ENCODE data around the gene POLRMT. TPM values are rescaled to one million over a fixed set of nuclear protein-coding genes. Genes with fewer than 3 reads are reported as not detected.

The POLRMT gene
- total and polyA plus RNA-seq, 2 donors (not counting 1 experiment from before 2014, with no cell fraction given), result 7.3 to 21.5 TPM

GRCh38 chr19:661427-662196 lies 28.3 kb upstream of the POLRMT start:
- H3K27ac ChIP-seq (ENCODE audit: insufficient read depth, low read length), result peak overlapping the region; percentile 64
- peaks cover 6% of the 10 kb centered on the region for H3K36me3 ChIP-seq (ENCODE audit: control insufficient read depth, insufficient read depth, low read length)
- no peaks in the 10 kb centered on the region for H3K27me3 ChIP-seq (ENCODE audit: control insufficient read depth, insufficient read depth, low read length)
- H3K4me3 ChIP-seq (replicated peaks in 1 of 4; ENCODE audit: control extremely low read depth in 1 of 4, insufficient read depth in 1 of 4, low read depth in 3 of 4, low read length in 4 of 4), result peak overlapping the region; percentile 45 to 80 (median 70)
- peak overlapping the region; percentile 88 for H3K4me2 ChIP-seq (ENCODE audit: extremely low read depth, insufficient read depth, low read length)
- peaks cover 4% of the 10 kb centered on the region for H3K4me1 ChIP-seq (ENCODE audit: control insufficient read depth, extremely low read depth, insufficient read depth, low read length)
- peaks cover 63% of the 10 kb centered on the region for H3K79me2 ChIP-seq (ENCODE audit: control insufficient read depth, insufficient read depth, low read length)
- peaks cover 3% of the 10 kb centered on the region for H4K20me1 ChIP-seq (ENCODE audit: control insufficient read depth, extremely low read depth, insufficient read depth, low read length)
- H2AFZ ChIP-seq (ENCODE audit: low read length), result no peak overlapping the region
- H3K9me3 ChIP-seq (ENCODE audit: control insufficient read depth, insufficient read depth, low read depth, low read length), result no peaks in the 10 kb centered on the region
- TF ChIP-seq CTCF (conservative IDR thresholded peaks at IDR 0.05 in 1 of 2, IDR thresholded peaks at IDR 0.05 in 1 of 2; ENCODE audit: low read depth in 1 of 2, low read length in 2 of 2) (no peak), EZH2 (IDR thresholded peaks at IDR 0.05; ENCODE audit: low read length, missing control alignments) (no peak)
- H3K9ac ChIP-seq (ENCODE audit: insufficient read depth, low read length), result peak overlapping the region; percentile 73
- DNase-seq (ENCODE audit: low read depth in 2 of 2), result no peak

DNA sequence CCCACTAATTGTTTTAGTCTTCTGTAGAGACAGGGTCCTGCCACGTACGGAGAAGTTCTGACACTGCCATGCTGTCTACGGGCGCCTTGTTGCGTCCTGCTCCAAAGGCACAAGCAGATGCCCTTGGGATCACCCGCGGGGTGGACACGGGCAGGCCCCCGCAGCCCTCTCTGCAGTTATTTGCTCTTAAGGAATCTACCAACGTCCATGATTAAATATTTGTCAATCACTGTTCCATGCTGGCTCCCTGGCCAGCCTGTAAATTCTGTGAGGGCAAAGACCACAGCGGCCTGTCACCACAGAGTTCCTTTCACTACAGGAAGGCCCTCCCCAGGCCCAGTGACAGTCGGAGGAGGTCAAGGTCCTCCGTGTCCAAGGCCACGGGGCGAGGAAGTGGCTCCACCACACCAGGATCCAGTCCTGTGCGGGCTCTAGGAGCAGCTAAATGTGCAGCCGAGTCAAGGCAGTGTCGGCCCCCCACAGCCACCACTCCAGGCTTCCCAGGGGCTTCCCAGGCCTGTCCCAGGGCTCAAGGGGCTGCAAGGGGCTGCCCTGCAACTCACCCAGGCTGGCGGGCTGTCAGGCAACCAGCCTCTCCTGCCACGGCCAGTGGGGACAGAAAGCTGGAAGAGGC lies 27.6 kb upstream of the POLRMT start:
- no peaks in the 10 kb centered on the region for H3K9me3 ChIP-seq (ENCODE audit: control insufficient read depth, insufficient read depth, low read depth, low read length)
- peak overlapping the region; percentile 33 for H3K9ac ChIP-seq (ENCODE audit: insufficient read depth, low read length)
- peaks cover 4% of the 10 kb centered on the region for H3K4me1 ChIP-seq (ENCODE audit: control insufficient read depth, extremely low read depth, insufficient read depth, low read length)
- peak overlapping the region; percentile 45 to 80 (median 70) for H3K4me3 ChIP-seq (replicated peaks in 1 of 4; ENCODE audit: control extremely low read depth in 1 of 4, insufficient read depth in 1 of 4, low read depth in 3 of 4, low read length in 4 of 4)
- no peaks in the 10 kb centered on the region for H3K27me3 ChIP-seq (ENCODE audit: control insufficient read depth, insufficient read depth, low read length)
- H4K20me1 ChIP-seq (ENCODE audit: control insufficient read depth, extremely low read depth, insufficient read depth, low read length), result peaks cover 3% of the 10 kb centered on the region
- H2AFZ ChIP-seq (ENCODE audit: low read length), result no peak overlapping the region
- peak overlapping the region; percentile 88 for H3K4me2 ChIP-seq (ENCODE audit: extremely low read depth, insufficient read depth, low read length)
- no peak for TF ChIP-seq EZH2 (IDR thresholded peaks at IDR 0.05; ENCODE audit: low read length, missing control alignments)
- no peak for TF ChIP-seq CTCF (conservative IDR thresholded peaks at IDR 0.05 in 1 of 2, IDR thresholded peaks at IDR 0.05 in 1 of 2; ENCODE audit: low read depth in 1 of 2, low read length in 2 of 2)
- H3K79me2 ChIP-seq (ENCODE audit: control insufficient read depth, insufficient read depth, low read length), result peaks cover 70% of the 10 kb centered on the region
- H3K36me3 ChIP-seq (ENCODE audit: control insufficient read depth, insufficient read depth, low read length), result peaks cover 6% of the 10 kb centered on the region
- H3K27ac ChIP-seq (ENCODE audit: insufficient read depth, low read length), result peak overlapping the region; percentile 64
- no peak for DNase-seq (ENCODE audit: low read depth in 2 of 2)
